Nucleus accumbens (tissue), 56 donors: ENCODE data around the gene ANKHD1.
"Not testable (repeated sequence)": the region's sequence is repeated elsewhere in the genome, so short reads cannot be mapped to it uniquely, and the experiment has no call there.

ENCODE experiments used
- DNase-seq, 56 donors: peaks; one replicate each; lab custom pipeline; 2025; lab: John Stamatoyannopoulos, UW

The ANKHD1 gene

DNA sequence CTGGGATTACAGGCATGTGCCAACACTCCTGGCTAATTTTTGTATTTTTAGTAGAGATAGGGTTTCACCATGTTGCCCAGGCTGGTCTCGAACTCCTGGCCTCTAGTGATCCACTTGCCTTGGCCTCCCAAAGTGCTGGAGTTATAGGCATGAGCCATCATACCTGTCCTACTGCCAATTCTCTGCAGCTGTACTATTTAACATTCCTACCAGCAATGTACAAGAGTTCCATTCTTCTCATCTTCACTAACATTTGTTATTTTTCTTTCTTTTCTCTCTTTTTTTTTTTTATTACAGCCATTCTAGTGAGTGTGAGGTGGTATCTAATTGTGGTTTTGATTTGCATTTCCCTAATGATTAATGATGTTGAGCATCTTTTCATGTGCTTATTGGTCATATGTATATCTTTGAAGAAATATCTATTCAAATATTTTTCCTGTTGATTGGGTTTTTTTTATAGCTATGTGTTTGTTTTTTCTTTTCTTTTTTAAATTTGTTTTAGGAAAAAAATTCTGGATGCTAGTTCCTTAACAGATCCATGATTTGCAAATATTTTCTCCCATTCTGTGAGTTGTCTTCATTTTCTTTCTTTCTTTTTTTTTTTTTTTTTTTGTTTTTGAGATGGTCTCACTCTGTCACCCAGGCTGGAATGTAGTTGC, 17.4 kb downstream of the ANKHD1 start:
- no peak for DNase-seq

DNA sequence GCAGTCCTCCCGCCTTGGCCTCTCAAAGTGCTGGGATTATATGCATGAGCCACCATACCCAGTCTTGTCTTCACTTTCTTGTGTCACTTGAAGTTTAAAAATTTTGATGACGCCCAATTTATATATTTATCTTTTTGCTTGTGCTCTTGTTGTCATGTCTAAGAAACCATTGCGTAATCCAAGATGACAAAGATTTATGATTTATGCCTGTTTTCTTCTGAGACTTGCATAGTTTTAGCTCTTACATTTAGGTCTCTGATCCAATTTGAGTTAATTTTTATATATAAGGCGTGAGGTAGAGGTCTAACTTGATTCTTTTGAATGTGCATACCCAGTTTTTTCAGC, 18.6 kb downstream of the ANKHD1 start:
- DNase-seq = no peak

DNA sequence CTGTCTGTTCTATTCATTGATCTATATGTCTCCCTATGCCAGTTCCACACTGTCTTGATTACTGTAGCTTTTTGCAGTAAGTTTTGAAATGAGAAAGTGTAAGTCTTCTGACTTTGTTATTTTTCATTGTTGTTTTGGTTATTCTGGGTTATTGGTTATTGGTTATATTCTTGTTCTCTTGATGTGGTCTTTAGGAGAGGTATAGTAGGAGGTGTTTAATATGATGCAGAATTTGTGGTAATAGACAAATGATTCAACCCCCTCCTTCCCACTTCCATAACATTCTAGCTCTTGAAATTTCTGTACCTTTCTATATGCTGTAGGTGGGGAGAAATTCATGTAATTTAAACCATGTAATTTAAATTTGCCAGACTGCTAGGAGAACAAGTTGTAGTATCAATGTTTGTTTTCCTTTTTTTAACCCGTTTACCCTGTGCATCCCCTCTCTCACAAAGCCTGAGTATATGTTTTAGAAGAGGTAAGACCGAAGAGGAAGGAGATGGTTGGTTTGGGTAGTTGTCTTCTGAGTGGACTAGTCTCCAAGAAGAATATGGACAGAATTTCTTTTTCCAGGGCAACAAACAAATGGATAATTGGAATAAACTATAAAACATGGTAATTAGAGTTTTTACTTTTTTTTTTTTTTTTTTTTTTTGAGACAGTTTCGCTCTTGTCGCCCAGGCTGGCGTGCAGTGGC, 19.2 kb downstream of the ANKHD1 start:
- no peak for DNase-seq

DNA sequence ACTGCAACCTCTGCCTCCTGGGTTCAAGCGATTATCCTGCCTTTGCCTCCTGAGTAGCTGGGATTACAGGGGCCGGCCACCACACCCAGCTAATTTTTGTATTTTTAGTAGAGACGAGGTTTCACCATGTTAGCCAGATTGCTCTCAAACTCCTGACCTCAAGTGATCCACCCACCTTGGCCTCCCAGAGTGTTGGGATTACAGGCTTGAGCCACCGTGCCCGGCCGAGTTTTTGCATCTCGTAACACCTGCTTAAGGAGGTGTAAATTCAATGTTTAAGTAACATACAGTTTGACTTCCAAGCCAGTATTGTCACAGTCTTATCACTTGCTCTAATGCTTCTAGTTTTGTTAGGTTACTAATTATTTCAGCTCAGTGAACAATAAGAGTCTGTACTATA, 19.7 kb downstream of the ANKHD1 start:
- not testable (repeated sequence) for DNase-seq

DNA sequence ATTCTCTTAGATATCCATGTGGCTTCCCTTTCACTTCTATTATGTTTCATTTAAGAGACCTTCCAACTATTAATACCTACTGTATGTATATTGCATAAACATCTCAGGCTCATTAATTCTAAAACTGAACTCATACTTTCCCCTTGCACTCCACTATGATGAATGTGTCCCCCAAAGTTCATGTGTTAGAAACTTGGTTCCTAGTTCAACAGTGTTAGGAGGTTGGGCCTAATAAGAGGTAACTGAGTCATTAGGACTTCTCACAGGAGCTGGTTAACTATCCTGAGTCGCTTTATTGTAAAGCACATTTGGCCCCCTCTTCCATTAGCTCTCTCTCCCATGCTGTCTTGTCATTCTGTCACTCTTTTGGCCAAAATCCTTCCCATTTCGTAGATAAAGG, 22.0 kb downstream of the ANKHD1 start:
- DNase-seq = no peak

DNA sequence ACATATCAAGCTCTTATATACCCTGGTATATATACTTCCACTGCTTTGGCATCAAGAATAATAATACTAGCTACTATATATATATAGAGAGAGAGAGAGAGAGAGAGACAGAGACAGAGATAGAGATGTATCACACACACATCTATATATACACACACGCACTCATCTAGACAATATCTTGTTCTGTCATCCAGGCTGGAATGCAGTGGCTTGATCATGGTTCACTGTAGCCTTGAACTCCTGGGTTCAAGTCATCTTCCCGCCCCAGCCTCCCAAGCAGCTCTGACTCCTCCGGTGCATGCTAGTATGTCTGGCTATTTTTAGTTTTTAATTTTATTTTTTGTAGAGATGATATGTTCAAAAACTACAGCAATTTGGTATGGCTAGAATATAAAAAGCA, 22.5 kb downstream of the ANKHD1 start:
- DNase-seq = no peak

DNA sequence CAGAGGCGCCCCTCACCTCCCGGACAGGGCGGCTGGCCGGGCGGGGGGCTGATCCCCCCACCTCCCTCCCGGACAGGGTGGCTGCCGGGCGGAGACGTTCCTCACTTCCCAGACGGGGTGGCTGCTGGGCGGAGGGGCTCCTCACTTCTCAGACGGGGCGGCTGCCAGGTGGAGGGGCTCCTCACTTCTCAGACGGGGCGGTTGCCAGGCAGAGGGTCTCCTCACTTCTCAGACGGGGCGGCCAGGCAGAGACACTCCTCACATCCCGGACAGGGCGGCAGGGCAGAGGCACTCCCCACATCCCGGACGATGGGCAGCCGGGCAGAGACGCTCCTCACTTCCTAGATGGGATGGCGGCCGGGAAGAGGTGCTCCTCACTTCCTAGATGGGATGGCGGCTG, 26.1 kb downstream of the ANKHD1 start:
- DNase-seq = not testable (repeated sequence)

DNA sequence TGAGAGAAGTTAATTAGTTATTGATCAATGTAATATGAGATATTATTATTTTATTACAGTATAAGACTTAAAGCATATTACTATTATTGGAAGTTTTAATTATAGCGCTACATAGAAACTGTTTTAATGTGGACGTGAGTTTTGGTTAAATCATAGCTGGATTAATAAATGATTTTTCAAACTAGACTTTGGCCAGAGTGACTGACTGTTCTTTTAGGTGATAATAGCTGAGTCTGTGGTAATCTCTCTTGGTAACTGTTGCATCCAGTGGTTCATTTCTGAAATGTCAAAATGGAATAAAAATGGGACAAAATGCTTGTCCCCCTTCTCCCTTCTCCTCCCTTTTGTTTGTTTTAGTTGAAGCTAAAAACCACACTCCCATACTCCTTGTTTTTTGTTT, 28.1 kb downstream of the ANKHD1 start:
- no peak for DNase-seq

DNA sequence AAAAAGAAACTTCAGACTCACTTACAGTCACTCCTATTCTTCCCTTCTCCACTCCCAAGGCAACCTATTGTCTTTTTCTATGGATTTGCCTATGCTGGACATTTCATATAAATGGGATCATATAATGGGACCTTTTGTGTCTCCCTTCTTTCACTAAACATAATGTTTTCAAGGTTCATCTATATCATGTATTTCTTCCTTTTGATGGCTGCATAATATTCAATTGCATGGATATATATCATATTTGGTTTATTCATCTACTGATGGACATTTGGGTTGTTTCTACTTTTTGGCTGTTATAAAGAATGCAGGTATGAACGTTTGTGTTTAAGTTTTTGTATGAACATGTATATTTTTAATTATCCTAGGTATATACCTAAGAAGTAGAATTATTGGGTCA, 30.6 kb downstream of the ANKHD1 start:
- no peak for DNase-seq

DNA sequence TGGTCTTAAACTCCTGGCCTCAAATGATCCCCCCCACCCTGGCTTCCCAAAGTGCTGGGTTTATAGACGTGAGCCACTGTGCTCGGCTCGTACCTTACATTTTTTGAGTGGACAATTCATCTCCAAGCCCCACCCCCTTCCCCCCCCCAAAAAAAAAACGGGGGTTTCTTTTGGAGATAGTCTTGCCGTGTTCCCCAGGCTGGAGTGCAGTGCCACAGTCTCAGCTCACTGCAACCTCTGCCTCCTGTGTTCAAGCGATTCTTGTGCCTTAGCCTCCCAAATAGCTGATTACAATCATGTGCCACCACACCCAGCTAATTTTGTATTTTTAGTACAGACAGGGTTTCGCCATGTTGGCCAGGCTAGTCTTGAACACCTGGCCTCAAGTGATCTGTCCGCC, 31.3 kb downstream of the ANKHD1 start:
- no peak for DNase-seq

DNA sequence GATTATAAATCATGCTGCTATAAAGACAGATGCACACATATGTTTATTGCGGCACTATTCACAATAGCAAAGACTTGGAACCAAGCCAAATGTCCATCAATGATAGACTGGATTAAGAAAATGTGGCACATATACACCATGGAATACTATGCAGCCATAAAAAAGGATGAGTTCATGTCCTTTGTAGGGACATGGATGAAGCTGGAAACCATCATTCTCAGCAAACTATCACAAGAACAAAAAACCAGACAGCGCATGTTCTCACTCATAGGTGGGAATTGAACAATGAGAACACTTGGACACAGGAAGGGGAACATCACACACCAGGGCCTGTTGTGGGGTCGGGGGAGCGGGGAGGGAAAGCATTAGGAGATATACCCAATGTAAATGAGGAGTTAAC, 55.7 kb downstream of the ANKHD1 start:
- DNase-seq = not testable (repeated sequence)

DNA sequence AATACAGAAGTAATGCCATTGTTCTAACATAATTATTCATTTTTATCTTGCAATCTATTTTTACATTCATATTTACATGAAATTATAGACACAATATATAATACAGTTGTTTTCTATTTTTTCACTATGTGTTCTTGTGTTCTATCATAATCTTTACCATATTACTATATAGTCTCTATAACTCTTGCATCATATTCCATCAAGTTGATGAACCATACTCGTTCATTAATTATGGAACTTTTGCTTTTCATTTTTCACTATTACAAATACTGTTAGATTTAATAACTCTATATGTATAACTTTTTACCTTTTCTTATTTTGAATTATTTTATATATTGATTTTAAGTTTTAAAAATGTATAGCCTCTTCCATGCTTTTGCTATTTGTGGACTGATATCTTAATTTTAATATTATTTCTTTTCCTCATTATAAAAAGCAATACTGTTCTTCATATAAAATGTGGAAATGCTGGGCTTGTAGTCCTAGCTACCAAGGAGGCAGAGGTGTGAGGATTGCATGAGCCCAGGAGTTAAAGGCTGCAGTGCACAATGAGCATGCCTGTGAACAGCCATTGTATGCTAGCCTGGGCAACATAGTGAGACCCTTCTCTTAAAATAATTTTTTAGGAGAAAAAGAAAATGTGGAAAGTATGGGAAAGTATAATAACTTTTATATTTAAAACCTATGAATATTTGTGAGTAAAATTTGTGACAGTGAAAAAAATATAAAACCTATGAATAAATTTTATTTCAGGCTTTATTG, 65.5 kb downstream of the ANKHD1 start:
- DNase-seq = no peak

DNA sequence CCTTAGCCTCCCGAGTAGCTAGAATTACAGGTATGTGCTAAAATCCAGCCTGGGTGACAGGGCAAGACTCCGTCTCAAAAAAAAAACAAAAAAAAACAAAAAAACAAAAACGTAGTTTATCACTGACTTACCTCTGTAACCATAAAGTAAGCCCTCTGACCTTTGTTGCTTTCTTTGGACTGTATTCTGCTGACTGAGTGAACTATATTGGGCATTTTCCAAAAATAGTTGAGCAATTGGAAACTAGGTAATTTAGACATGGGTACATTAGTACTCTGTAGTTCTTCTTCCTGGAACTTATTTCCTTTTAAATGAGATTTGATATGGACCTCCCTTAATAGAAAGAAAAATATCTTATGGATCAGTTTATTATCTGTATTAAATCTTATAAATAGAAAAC, 66.6 kb downstream of the ANKHD1 start:
- no peak for DNase-seq

DNA sequence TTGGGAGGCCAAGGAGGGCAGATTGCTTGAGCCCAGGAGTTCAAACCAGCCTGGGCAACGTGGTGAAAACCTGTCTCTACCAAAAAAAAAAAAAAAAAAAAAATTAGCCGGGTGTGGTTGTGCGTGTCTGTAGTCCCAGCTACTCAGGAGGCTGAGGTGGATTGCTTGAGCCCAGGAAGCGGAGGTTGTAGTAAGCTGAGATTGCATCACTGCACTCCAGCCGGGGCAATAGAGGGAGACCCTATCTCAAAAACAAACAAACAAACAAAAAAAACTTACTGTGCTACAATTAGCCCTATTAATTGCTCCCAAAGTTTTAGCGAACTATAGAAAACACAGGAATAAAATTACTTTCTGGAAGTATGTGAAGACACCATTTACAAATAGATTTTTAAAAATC, 67.6 kb downstream of the ANKHD1 start:
- DNase-seq = no peak

DNA sequence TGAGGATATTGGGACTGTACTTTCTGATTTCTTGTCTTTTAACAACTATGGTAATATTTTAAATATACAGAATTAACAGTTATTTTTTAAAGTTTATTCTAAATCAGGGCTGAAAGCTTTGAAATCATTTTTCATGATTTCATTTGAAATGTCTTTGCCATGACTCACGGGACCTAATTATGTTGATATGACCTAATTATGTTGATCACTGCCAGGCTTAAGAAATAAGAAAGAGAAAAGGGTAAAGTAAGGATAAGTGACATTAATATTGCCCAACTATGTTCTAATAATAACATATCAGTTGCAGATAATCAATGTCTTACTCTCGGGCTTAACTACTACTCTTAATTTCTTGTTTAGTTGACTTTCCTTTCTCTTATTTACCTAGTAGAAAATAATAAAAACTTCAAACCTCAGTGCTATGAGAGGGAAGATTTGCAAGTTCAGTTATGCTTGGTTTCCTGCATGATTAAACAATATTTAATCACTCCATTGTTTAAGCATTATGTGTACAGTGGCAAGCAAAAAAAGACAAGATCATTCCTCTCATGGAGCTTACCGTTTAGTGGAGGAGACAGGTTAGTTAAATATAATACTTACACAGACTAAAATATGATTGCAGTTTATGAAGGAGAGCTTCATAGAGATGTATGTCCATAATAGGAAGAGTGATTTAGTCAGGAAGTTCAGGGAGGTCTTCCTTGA, 78.8 kb downstream of the ANKHD1 start:
- no peak for DNase-seq

DNA sequence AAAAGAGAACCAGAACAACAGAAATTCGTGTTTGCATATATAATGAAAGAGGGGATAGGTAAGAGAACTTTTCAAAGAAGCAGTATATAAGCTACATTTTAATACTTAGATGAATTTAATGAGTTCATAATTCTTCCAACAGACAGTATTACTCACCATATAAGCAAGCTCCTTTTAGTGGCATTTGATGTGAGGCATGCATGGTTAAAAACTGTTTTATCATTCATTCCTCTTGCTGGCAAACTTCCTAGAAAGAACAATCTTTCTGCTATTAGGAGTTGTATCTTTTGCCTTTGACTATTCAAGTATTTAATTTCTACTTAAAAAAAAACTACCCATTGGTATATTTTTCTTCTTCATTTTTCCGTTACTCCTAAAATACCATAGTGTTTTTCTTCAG, 80.1 kb downstream of the ANKHD1 start:
- no peak for DNase-seq

DNA sequence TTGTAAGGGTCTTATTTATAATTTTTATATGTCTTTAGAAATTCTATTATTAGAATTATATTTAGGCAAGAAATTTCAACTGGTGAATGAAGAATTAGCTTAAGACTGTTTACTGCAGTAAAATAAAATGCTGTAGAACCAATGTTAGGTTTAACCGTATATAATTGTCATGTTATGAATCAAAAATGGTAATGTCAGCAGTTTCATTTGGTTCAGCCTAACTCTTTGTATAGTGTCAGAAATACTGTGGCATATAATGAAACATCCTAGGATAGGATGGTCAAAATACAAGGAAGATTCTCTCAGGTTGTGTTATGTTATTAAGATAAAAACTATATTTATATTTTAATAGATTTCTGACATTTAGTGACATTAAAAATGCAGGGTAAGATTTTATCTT, 81.4 kb downstream of the ANKHD1 start:
- DNase-seq = no peak

DNA sequence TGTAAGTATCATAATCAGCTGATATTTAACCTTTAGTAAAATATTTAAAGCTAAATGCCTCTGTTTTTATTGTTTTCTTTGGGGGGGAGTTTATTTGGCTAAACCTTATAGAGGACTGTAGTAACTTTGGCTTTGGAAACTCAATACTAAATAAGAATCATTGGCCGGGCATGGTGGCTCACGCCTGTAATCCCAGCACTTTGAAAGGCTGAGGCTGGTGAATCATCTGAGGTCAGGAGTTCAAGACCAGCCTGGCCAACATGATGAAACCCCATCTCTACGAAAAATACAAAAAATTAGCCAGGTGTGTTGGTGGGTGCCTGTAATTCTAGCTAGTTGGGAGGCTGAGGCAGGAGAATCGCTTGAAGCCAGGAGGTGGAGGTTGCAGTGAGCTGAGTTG, 86.5 kb downstream of the ANKHD1 start:
- DNase-seq = not testable (repeated sequence)

DNA sequence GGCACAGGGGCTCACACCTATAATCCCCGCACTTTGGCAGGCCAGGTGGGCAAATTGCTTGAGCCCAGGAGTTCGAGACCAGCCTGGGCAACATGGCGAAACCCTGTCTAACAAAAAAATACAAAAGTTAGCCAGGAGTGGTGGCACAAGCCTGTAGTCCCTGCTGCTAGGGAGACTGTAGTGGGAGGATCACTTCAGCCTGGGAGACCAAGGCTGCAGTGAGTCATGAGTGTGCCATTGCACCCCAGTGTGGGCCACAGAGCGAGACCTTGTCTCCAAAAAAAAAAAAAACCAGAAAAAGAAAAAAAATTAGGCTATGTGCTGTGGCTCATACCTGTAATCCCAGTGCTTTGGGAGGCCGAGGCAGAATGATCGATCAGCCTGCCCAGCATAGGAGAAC, 87.3 kb downstream of the ANKHD1 start:
- DNase-seq = no peak

DNA sequence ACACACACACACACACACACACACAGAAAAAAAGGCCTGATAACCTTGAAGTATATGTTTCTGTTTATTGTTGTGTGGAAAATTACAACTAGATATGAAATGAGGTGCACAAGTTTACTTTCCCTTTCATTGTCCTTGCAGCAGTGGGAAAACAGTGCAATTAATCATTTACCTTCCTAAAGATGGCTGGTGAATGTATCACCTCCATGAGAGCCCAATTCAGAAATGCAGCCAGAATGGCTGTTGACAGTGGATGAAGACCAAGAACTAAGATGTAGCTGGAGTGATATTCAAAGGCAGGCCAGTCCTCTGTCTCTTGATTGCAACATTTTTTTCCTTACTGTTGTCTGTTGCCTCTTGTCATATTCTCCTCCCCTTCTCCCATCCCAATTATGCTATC, 96.3 kb downstream of the ANKHD1 start:
- no peak for DNase-seq

DNA sequence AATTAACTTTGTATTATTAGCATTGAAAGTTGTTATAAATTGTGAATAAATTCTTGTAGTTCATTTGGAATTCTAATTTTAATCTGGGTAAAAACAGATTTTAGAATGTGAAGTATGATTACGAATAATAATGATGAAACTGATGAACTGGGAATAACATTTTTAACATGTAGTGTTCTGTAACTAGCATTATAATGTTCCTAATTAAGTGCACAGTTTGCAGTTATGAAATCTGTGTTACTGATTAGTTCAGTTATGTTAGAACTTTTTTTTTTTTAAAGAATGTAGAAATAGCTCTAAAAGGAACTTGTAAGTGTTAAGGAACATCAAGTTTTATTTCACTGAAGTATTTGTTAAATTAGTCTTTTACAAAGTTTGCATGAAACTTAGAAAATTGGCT, 97.0 kb downstream of the ANKHD1 start:
- DNase-seq = no peak
